Skeletal muscle cell (primary cell): ENCODE results near the gene ZNF808.
"Not testable (repeated sequence)": the region's sequence is repeated elsewhere in the genome, so short reads cannot be mapped to it uniquely, and the experiment has no call there.

Source experiments
- DNase-seq: peaks from one replicate; pipeline ENCODE4 v3.0.0-alpha.2; 2010; ENCODE audit warnings: low read depth
- H3K4me3 ChIP-seq: 2 replicates; pipeline ENCODE4 v1.5.1; 2011; ENCODE audit warnings: low read depth, mild to moderate bottlenecking, control low read depth, low read length, moderate library complexity

The ZNF808 gene

GRCh38 chr19:52585604-52586003 lies 58.1 kb downstream of the ZNF808 start:
- DNase-seq = no peak
- H3K4me3 ChIP-seq = no peak overlapping the region

- DNase-seq = no peak
- H3K4me3 ChIP-seq = no peak overlapping the region
Measured at GRCh38 chr19:52590728-52591127, 63.3 kb downstream of the ZNF808 start.

GRCh38 chr19:52592301-52592700 lies 64.8 kb downstream of the ZNF808 start:
- no peak overlapping the region for H3K4me3 ChIP-seq
- no peak for DNase-seq

GRCh38 chr19:52593441-52593840 lies 66.0 kb downstream of the ZNF808 start:
- DNase-seq, H3K4me3 ChIP-seq: not testable (repeated sequence)

- no peak for DNase-seq
Measured at GRCh38 chr19:52599241-52599640, 71.8 kb downstream of the ZNF808 start.

GRCh38 chr19:52600639-52601024 lies 73.2 kb downstream of the ZNF808 start:
- DNase-seq = no peak
- peak overlapping the region; percentile 58 for H3K4me3 ChIP-seq

More at GRCh38 chr19:52599241-52599640, 71.8 kb downstream of the ZNF808 start:
- H3K4me3 ChIP-seq = no peak overlapping the region

- peak overlapping the region; percentile 58 for H3K4me3 ChIP-seq
- DNase-seq = peak; percentile 52
Measured at GRCh38 chr19:52601025-52601973, 73.8 kb downstream of the ZNF808 start.

- not testable (repeated sequence) for DNase-seq
- peak overlapping the region; percentile 58 for H3K4me3 ChIP-seq
Measured at GRCh38 chr19:52601974-52602366, 74.5 kb downstream of the ZNF808 start.

GRCh38 chr19:52602941-52603340 lies 75.5 kb downstream of the ZNF808 start:
- H3K4me3 ChIP-seq = no peak overlapping the region
- no peak for DNase-seq

- no peak overlapping the region for H3K4me3 ChIP-seq
- peak; percentile 18 for DNase-seq
Measured at GRCh38 chr19:52603558-52604207, 76.2 kb downstream of the ZNF808 start.
